Activated naive CD4-positive, alpha-beta T cell treated with anti-CD3 and anti-CD28 coated beads, Interleukin-2, amount 10 ng/mL, durations not matched to agents 7 days and 5 days (primary cell): ENCODE results near the gene SEMA7A.
"Not testable (repeated sequence)": the region's sequence is repeated elsewhere in the genome, so short reads cannot be mapped to it uniquely, and the experiment has no call there.

ENCODE experiments used
- CTCF ChIA-PET: fragments of 350-600 bp; sonication (Branson Sonifier 250); formaldehyde crosslinking; loops from one replicate; lab custom pipeline; 2021; ENCODE audit warnings: antibody characterized with exemption; lab: Charles Lee
- DNase-seq: peaks from one replicate; pipeline ENCODE4 v3.0.0-alpha.2; 2020
- H3K27ac Mint-ChIP-seq: one replicate; pipeline ENCODE4 v1.8.0; 2021; ENCODE audit warnings: mild to moderate bottlenecking, moderate library complexity, mixed read lengths
- H3K27me3 Mint-ChIP-seq: one replicate; pipeline ENCODE4 v1.8.0; 2021; ENCODE audit warnings: mild to moderate bottlenecking, mixed read lengths
- H3K36me3 Mint-ChIP-seq: one replicate; pipeline ENCODE4 v1.8.0; 2021; ENCODE audit warnings: mixed read lengths
- H3K4me1 Mint-ChIP-seq: one replicate; pipeline ENCODE4 v1.8.0; 2021; ENCODE audit warnings: mixed read lengths
- H3K4me3 Mint-ChIP-seq: one replicate; pipeline ENCODE4 v1.8.0; 2021; ENCODE audit warnings: mild to moderate bottlenecking, moderate library complexity, mixed read lengths
- H3K9me3 Mint-ChIP-seq: one replicate; pipeline ENCODE4 v1.8.0; 2021; ENCODE audit warnings: mixed read lengths

The SEMA7A gene

GRCh38 chr15:74359376-74359775, 74.4 kb downstream of the SEMA7A start:
- H3K4me3 Mint-ChIP-seq, H3K9me3 Mint-ChIP-seq, H3K4me1 Mint-ChIP-seq, DNase-seq, H3K36me3 Mint-ChIP-seq, H3K27ac Mint-ChIP-seq: not testable (repeated sequence)
- peaks cover 43% of the 10 kb centered on the region for H3K27me3 Mint-ChIP-seq
- CTCF ChIA-PET: interaction anchor here (1.0 kb wide), 1 partner anchor 14 kb away, joined by 3 read pairs; no protein-coding TSS in a partner anchor
